HEK293 (cell line): ENCODE measurements around the gene PDIA5.

Experiments used
- CTCF ChIA-PET: fragments of 350-600 bp; formaldehyde crosslinking; extraction: SDS; loops from one replicate; lab custom pipeline; 2021; ENCODE audit warnings: antibody characterized with exemption; lab: Yijun Ruan, JAX
- POLR2A ChIA-PET: fragments of 300-600 bp; formaldehyde crosslinking; extraction: SDS; loops from one replicate; lab custom pipeline; 2020; ENCODE audit warnings: antibody characterized with exemption, inconsistent platforms; lab: Yijun Ruan, JAX
- H3K27ac ChIP-seq: fragments of 200-500 bp; sonication (Bioruptor generic); 2 replicates; pipeline ENCODE4 v1.5.1; 2014; ENCODE audit warnings: low read depth, low read length, control low read depth, inconsistent platforms; ENCODE audit errors: extremely low read depth
- H3K36me3 ChIP-seq, 2 experiments: fragments of 200-500 bp in 1 of 2; sonication (Bioruptor generic) in 1 of 2; 1 replicate in 1 of 2; 2 replicates in 1 of 2; pipeline ENCODE4 v1.5.1; 2014 to 2017; ENCODE audit warnings: inconsistent platforms in 2 of 2, low read length in 2 of 2; ENCODE audit not compliant: control insufficient read depth in 2 of 2, insufficient read depth in 1 of 2
- H3K4me1 ChIP-seq: fragments of 200-500 bp; sonication (Bioruptor generic); 2 replicates; pipeline ENCODE4 v1.5.1; 2014; ENCODE audit warnings: mild to moderate bottlenecking, low read length, inconsistent platforms; ENCODE audit not compliant: control insufficient read depth, insufficient read depth
- H3K4me3 ChIP-seq: 2 replicates; pipeline ENCODE4 v1.5.1; 2011; ENCODE audit warnings: low read depth, mild to moderate bottlenecking, control low read depth, low read length, moderate library complexity
- H3K9me3 ChIP-seq: fragments of 200-500 bp; sonication (Bioruptor generic); 2 replicates; pipeline ENCODE4 v1.5.1; 2014; ENCODE audit warnings: low read depth, low read length, inconsistent platforms; ENCODE audit not compliant: control insufficient read depth, insufficient read depth
- BCL11B ChIP-seq: fragments of 450-650 bp; formaldehyde crosslinking; IDR thresholded peaks from 2 replicates; pipeline ENCODE4 v1.5.1; 2016; ENCODE audit warnings: low read depth, missing biosample characterization, missing genetic modification characterization
- GLIS1 ChIP-seq: fragments of 450-650 bp; formaldehyde crosslinking; IDR thresholded peaks from 2 replicates; pipeline ENCODE4 v1.5.1; 2016; ENCODE audit warnings: missing biosample characterization, missing genetic modification characterization
- HOXD13 ChIP-seq: sonication (generic); formaldehyde crosslinking; IDR thresholded peaks from 2 replicates; pipeline ENCODE4 v1.8.0; 2022; ENCODE audit warnings: missing genetic modification reagents, borderline replicate concordance
- PRDM1 ChIP-seq: fragments of 450-650 bp; formaldehyde crosslinking; IDR thresholded peaks from 2 replicates; pipeline ENCODE4; 2016; ENCODE audit warnings: missing biosample characterization, missing genetic modification characterization
- ZNF121 ChIP-seq: fragments of 450-650 bp; formaldehyde crosslinking; IDR thresholded peaks from 2 replicates; pipeline ENCODE4 v1.5.1; 2016; ENCODE audit warnings: missing biosample characterization, missing genetic modification characterization
- ZNF138 ChIP-seq: fragments of 450-650 bp; formaldehyde crosslinking; IDR thresholded peaks from 2 replicates; pipeline ENCODE4 v1.5.1; 2016; ENCODE audit warnings: missing biosample characterization, missing genetic modification characterization, borderline replicate concordance
- ZNF223 ChIP-seq: fragments of 450-650 bp; formaldehyde crosslinking; IDR thresholded peaks from 2 replicates; pipeline ENCODE4 v1.5.1; 2016; ENCODE audit warnings: missing biosample characterization, missing genetic modification characterization
- ZNF274 ChIP-seq, 2 experiments: fragments of 200-500 bp in 1 of 2; fragments of 450-650 bp in 1 of 2; sonication (Bioruptor generic) in 1 of 2; formaldehyde crosslinking in 1 of 2; IDR thresholded peaks; 2 replicates each; pipeline versions ENCODE4 v1.5.1 to v1.6.1; 2014 to 2016; ENCODE audit warnings: borderline replicate concordance in 1 of 2, inconsistent platforms in 1 of 2, low read length in 1 of 2, missing biosample characterization in 1 of 2, missing genetic modification characterization in 1 of 2
- ZNF302 ChIP-seq: fragments of 450-650 bp; formaldehyde crosslinking; IDR thresholded peaks from 2 replicates; pipeline ENCODE4 v1.5.1; 2016; ENCODE audit warnings: missing biosample characterization, missing genetic modification characterization, low read depth
- ZNF341 ChIP-seq: fragments of 450-650 bp; formaldehyde crosslinking; IDR thresholded peaks from 2 replicates; pipeline ENCODE4; 2016; ENCODE audit warnings: low read depth, missing biosample characterization, missing genetic modification characterization
- ZNF366 ChIP-seq: fragments of 450-650 bp; formaldehyde crosslinking; conservative IDR thresholded peaks from 2 replicates; pipeline ENCODE4 v1.5.1; 2016; ENCODE audit warnings: missing biosample characterization, missing genetic modification characterization
- ZNF423 ChIP-seq: fragments of 450-650 bp; formaldehyde crosslinking; IDR thresholded peaks from 2 replicates; pipeline ENCODE4 v1.5.1; 2016; ENCODE audit warnings: missing biosample characterization, missing genetic modification characterization
- ZNF473 ChIP-seq: fragments of 450-650 bp; formaldehyde crosslinking; IDR thresholded peaks from 2 replicates; pipeline ENCODE4 v1.5.1; 2017; ENCODE audit warnings: missing biosample characterization, missing genetic modification characterization
- ZNF549 ChIP-seq: fragments of 450-650 bp; IDR thresholded peaks from 2 replicates; pipeline ENCODE4 v1.5.1; 2018; ENCODE audit warnings: missing biosample characterization, missing genetic modification characterization, mild to moderate bottlenecking, inconsistent platforms, moderate library complexity
- ZNF555 ChIP-seq: fragments of 450-650 bp; formaldehyde crosslinking; conservative IDR thresholded peaks from 2 replicates; pipeline ENCODE4 v1.5.1; 2017; ENCODE audit warnings: missing biosample characterization, mild to moderate bottlenecking, missing genetic modification characterization, inconsistent platforms
- ZNF561 ChIP-seq: fragments of 450-650 bp; IDR thresholded peaks from 2 replicates; pipeline ENCODE4 v1.5.1; 2018; ENCODE audit warnings: missing biosample characterization, missing genetic modification characterization, borderline replicate concordance
- ZNF621 ChIP-seq: fragments of 450-650 bp; formaldehyde crosslinking; IDR thresholded peaks from 2 replicates; pipeline ENCODE4 v1.5.1; 2017; ENCODE audit warnings: missing biosample characterization, missing genetic modification characterization
- ZNF76 ChIP-seq: fragments of 450-650 bp; formaldehyde crosslinking; IDR thresholded peaks from 2 replicates; pipeline ENCODE4; 2016; ENCODE audit warnings: low read depth, missing biosample characterization, missing genetic modification characterization, borderline replicate concordance
- ZNF776 ChIP-seq: fragments of 450-650 bp; formaldehyde crosslinking; IDR thresholded peaks from 2 replicates; pipeline ENCODE4 v1.5.0; 2017; ENCODE audit warnings: missing biosample characterization, missing genetic modification characterization, borderline replicate concordance
- ZSCAN30 ChIP-seq: fragments of 450-650 bp; IDR thresholded peaks from 2 replicates; pipeline ENCODE4 v1.5.1; 2018; ENCODE audit warnings: missing biosample characterization, mild to moderate bottlenecking, missing genetic modification characterization, moderate library complexity
- TF ChIP-seq, protein P1 (sequence below): fragments of 450-650 bp; formaldehyde crosslinking; IDR thresholded peaks from 2 replicates; pipeline ENCODE4 v1.5.1; 2016; ENCODE audit warnings: missing biosample characterization, missing genetic modification characterization, low read depth
- TF ChIP-seq, protein P2 (sequence below): fragments of 450-650 bp; formaldehyde crosslinking; IDR thresholded peaks from 2 replicates; pipeline ENCODE4 v1.5.1; 2016; ENCODE audit warnings: missing biosample characterization, missing genetic modification characterization
- TF ChIP-seq, protein P3 (sequence below): fragments of 450-650 bp; formaldehyde crosslinking; IDR thresholded peaks from 2 replicates; pipeline ENCODE4 v1.5.1; 2016; ENCODE audit warnings: missing biosample characterization, missing genetic modification characterization
- TF ChIP-seq, protein P4 (sequence below): fragments of 450-650 bp; formaldehyde crosslinking; IDR thresholded peaks from 2 replicates; pipeline ENCODE4 v1.5.1; 2016; ENCODE audit warnings: missing biosample characterization, missing genetic modification characterization

PDIA5 gene

DNA sequence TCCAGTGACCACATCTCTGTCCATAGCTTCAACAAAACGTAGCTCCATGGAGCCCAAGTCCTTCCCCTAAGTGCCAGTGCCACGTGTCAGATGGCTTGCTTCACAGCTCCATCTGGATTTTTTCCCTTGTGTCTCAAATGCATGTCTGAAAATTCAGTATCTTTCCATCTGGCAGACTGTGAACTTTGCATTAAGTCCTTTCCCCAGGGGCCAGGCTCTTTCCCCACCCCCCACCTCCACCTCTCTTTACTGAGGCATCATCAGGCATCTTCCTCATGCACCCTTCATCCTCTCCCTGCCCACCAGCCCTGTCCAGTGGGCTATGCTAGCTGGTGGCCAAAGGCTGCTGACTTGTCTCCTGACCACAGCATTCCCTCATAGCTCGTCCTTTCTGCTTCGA lies 53.7 kb downstream of the PDIA5 start:
- Histone ChIP-seq H3K27ac (no peak overlapping the region), H3K4me1 (no peaks in the 10 kb centered on the region), H3K4me3 (no peak overlapping the region), H3K36me3 (peaks cover 0 to 89% of the 10 kb centered on the region in 2 experiments; a peak in 1 of 3 replicates), H3K9me3 (no peaks in the 10 kb centered on the region)
- ChIA-PET POLR2A (interaction anchor here (0.7 to 1.2 kb wide), 2 partner anchors 23 to 81 kb away, joined by 3 read pairs; partner anchors contain the start of gene SEC22A), CTCF (no interaction called here)
- TF ChIP-seq PRDM1 (tag by site-specific recombination) (no peak), ZSCAN30 (tag by site-specific recombination) (no peak), ZNF302 (no peak), ZNF561 (tag by site-specific recombination) (no peak), ZNF473 (tag by site-specific recombination) (no peak), ZNF138 (no peak), ZNF121 (tag by site-specific recombination) (no peak), ZNF76 (tag by site-specific recombination) (no peak)
- TF ChIP-seq, protein P1, sequence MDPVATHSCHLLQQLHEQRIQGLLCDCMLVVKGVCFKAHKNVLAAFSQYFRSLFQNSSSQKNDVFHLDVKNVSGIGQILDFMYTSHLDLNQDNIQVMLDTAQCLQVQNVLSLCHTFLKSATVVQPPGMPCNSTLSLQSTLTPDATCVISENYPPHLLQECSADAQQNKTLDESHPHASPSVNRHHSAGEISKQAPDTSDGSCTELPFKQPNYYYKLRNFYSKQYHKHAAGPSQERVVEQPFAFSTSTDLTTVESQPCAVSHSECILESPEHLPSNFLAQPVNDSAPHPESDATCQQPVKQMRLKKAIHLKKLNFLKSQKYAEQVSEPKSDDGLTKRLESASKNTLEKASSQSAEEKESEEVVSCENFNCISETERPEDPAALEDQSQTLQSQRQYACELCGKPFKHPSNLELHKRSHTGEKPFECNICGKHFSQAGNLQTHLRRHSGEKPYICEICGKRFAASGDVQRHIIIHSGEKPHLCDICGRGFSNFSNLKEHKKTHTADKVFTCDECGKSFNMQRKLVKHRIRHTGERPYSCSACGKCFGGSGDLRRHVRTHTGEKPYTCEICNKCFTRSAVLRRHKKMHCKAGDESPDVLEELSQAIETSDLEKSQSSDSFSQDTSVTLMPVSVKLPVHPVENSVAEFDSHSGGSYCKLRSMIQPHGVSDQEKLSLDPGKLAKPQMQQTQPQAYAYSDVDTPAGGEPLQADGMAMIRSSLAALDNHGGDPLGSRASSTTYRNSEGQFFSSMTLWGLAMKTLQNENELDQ (tag by site-specific recombination): no peak

DNA sequence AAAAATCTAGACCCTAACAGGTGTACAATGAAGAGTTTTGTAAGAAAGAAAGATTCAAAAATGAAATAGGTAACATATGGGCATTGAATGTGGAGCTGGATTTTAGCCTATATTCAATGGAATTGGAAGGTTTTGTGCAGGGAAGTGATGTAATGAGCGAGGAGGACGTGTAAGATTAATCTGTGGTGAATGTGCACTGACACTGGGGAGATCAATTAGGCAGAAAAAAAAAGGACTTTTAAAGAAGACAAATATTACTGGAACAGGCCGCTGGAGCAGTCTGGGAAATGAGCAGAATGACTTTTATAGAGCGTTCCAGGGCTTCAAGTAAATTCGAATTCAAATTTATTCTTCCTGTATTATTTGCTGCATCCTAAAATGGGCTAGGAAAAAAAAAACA lies 55.2 kb downstream of the PDIA5 start:
- H3K4me3 ChIP-seq: no peak overlapping the region
- no peaks in the 10 kb centered on the region for H3K4me1 ChIP-seq
- POLR2A ChIA-PET: no interaction called here
- H3K36me3 ChIP-seq: peaks cover 0 to 85% of the 10 kb centered on the region in 2 experiments; a peak in 1 of 3 replicates
- TF ChIP-seq ZNF138 (no peak), ZNF223 (no peak), ZNF621 (tag by site-specific recombination) (no peak), ZNF555 (tag by site-specific recombination) (no peak), ZNF341 (no peak), ZNF776 (tag by site-specific recombination) (no peak), ZNF423 (no peak), ZNF366 (no peak), HOXD13 (CRISPR knock-in tag) (no peak), ZNF274 (IDR thresholded peaks at IDR 0.05; ENCODE audit: low read length) (no peak), ZNF274 (tag by site-specific recombination; IDR thresholded peaks at IDR 0.05; ENCODE audit: borderline replicate concordance) (no peak), ZNF549 (tag by site-specific recombination) (no peak), BCL11B (tag by site-specific recombination) (no peak), GLIS1 (no peak), ZNF473 (tag by site-specific recombination) (no peak)
- TF ChIP-seq, protein P2, sequence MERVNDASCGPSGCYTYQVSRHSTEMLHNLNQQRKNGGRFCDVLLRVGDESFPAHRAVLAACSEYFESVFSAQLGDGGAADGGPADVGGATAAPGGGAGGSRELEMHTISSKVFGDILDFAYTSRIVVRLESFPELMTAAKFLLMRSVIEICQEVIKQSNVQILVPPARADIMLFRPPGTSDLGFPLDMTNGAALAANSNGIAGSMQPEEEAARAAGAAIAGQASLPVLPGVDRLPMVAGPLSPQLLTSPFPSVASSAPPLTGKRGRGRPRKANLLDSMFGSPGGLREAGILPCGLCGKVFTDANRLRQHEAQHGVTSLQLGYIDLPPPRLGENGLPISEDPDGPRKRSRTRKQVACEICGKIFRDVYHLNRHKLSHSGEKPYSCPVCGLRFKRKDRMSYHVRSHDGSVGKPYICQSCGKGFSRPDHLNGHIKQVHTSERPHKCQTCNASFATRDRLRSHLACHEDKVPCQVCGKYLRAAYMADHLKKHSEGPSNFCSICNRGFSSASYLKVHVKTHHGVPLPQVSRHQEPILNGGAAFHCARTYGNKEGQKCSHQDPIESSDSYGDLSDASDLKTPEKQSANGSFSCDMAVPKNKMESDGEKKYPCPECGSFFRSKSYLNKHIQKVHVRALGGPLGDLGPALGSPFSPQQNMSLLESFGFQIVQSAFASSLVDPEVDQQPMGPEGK: no peak
- TF ChIP-seq, protein P3, sequence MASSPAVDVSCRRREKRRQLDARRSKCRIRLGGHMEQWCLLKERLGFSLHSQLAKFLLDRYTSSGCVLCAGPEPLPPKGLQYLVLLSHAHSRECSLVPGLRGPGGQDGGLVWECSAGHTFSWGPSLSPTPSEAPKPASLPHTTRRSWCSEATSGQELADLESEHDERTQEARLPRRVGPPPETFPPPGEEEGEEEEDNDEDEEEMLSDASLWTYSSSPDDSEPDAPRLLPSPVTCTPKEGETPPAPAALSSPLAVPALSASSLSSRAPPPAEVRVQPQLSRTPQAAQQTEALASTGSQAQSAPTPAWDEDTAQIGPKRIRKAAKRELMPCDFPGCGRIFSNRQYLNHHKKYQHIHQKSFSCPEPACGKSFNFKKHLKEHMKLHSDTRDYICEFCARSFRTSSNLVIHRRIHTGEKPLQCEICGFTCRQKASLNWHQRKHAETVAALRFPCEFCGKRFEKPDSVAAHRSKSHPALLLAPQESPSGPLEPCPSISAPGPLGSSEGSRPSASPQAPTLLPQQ (tag by site-specific recombination): no peak
- TF ChIP-seq, protein P1 (tag by site-specific recombination): no peak
- TF ChIP-seq, protein P4, sequence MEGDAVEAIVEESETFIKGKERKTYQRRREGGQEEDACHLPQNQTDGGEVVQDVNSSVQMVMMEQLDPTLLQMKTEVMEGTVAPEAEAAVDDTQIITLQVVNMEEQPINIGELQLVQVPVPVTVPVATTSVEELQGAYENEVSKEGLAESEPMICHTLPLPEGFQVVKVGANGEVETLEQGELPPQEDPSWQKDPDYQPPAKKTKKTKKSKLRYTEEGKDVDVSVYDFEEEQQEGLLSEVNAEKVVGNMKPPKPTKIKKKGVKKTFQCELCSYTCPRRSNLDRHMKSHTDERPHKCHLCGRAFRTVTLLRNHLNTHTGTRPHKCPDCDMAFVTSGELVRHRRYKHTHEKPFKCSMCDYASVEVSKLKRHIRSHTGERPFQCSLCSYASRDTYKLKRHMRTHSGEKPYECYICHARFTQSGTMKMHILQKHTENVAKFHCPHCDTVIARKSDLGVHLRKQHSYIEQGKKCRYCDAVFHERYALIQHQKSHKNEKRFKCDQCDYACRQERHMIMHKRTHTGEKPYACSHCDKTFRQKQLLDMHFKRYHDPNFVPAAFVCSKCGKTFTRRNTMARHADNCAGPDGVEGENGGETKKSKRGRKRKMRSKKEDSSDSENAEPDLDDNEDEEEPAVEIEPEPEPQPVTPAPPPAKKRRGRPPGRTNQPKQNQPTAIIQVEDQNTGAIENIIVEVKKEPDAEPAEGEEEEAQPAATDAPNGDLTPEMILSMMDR: no peak
- TF ChIP-seq, all 188 proteins: peak for 0
- CTCF ChIA-PET: interaction anchor here (0.6 to 0.7 kb wide), 2 partner anchors 41 to 368 kb away, joined by 3 to 4 read pairs; no protein-coding TSS in a partner anchor
- H3K9me3 ChIP-seq: no peaks in the 10 kb centered on the region
- H3K27ac ChIP-seq: no peak overlapping the region
